Bronchial epithelial cell (primary cell): ENCODE measurements around the gene NAA16. TPM values are rescaled to one million over a fixed set of nuclear protein-coding genes. Genes with fewer than 3 reads are reported as not detected.

Experiments used
- DNase-seq: peaks from one replicate; pipeline ENCODE4 v3.0.0-alpha.2; 2010; ENCODE audit warnings: low read depth
- FAIRE-seq: peaks from 2 replicates; lab custom pipeline; 2011; peaks lifted over from hg19 to GRCh38; lab: Jason Lieb, UNC
- H3K27me3 ChIP-seq: 2 replicates; pipeline ENCODE4 v1.5.1; 2011; ENCODE audit warnings: low read length; ENCODE audit not compliant: control insufficient read depth, insufficient read depth
- H3K36me3 ChIP-seq: 2 replicates; pipeline ENCODE4 v1.5.1; 2011; ENCODE audit warnings: low read length; ENCODE audit not compliant: control insufficient read depth, insufficient read depth
- H3K4me3 ChIP-seq: 2 replicates; pipeline ENCODE4 v1.5.1; 2011; ENCODE audit warnings: mild to moderate bottlenecking, low read depth, low read length, control low read depth
- total RNA-seq: library from RNA; depleted of rRNA; stranded (reverse); fragments of >200 nt; gene quantifications from 2 replicates; pipeline ENCODE4 v1.2.1, GENCODE V29; 2014
- TF ChIP-seq, protein P1 (sequence below): IDR thresholded peaks from 2 replicates; pipeline ENCODE4 v1.5.1; 2011; ENCODE audit warnings: mild to moderate bottlenecking, moderate library complexity, low read length, control low read depth, inconsistent platforms; ENCODE audit not compliant: insufficient read depth, severe bottlenecking

The NAA16 gene
- total RNA-seq, 1 donor from 2014 or later, result 7.6 TPM

DNA sequence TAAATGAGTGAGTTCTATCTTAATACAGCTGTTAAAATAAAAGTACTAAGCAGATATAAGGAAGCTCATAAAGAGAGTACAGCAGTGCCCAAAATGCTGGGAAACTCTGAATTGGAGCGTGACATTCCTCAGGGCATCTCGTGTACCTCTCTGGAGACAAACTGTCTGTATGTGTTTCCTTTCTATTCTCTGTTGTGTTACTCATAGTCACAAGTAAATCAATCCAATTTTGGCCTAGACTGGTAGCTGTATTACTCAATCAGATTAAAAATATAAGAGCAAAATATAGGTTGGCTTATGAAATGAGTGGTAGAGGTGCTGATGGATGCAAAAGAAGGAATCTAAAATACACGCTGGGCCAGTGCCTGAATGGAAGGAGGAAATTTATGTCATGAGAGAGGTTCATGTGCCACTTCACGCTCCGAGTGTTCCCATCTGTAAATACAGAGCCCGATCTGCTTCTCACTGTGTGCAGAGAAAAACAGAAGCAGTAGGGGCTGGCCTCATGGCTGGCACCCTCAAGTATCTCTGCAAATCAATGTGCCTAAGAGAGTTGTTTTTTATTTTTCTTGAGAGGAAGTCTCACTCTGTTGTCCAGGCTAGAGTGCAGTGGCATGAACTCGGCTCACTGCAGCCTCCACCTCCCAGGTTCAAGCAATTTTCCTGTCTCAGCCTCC lies 87.6 kb downstream of the NAA16 start:
- no peak for DNase-seq
- no peak overlapping the region for H3K4me3 ChIP-seq
- H3K27me3 ChIP-seq, result no peaks in the 10 kb centered on the region
- H3K36me3 ChIP-seq, result no peaks in the 10 kb centered on the region
- TF ChIP-seq, protein P1, sequence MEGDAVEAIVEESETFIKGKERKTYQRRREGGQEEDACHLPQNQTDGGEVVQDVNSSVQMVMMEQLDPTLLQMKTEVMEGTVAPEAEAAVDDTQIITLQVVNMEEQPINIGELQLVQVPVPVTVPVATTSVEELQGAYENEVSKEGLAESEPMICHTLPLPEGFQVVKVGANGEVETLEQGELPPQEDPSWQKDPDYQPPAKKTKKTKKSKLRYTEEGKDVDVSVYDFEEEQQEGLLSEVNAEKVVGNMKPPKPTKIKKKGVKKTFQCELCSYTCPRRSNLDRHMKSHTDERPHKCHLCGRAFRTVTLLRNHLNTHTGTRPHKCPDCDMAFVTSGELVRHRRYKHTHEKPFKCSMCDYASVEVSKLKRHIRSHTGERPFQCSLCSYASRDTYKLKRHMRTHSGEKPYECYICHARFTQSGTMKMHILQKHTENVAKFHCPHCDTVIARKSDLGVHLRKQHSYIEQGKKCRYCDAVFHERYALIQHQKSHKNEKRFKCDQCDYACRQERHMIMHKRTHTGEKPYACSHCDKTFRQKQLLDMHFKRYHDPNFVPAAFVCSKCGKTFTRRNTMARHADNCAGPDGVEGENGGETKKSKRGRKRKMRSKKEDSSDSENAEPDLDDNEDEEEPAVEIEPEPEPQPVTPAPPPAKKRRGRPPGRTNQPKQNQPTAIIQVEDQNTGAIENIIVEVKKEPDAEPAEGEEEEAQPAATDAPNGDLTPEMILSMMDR, result no peak
- no peak for FAIRE-seq

DNA sequence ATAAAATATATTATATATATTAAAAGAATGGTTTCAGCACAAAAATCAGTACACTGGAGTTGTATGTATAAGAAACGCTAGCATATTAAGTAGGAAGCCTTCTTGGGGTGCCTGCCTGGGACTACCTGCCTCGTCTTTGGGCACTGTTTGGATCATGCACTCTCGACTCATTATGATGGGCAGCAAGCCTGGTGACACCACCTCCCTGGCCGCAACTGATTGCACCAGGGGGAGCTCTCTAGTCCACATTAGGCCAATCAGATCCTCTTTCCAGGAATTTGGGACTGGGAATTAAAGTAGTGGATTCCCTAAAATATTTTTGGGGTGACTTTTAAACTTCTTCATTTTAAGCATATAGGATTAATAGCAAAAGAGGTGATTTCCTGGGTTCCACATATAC lies 90.3 kb downstream of the NAA16 start:
- DNase-seq, result no peak

DNA sequence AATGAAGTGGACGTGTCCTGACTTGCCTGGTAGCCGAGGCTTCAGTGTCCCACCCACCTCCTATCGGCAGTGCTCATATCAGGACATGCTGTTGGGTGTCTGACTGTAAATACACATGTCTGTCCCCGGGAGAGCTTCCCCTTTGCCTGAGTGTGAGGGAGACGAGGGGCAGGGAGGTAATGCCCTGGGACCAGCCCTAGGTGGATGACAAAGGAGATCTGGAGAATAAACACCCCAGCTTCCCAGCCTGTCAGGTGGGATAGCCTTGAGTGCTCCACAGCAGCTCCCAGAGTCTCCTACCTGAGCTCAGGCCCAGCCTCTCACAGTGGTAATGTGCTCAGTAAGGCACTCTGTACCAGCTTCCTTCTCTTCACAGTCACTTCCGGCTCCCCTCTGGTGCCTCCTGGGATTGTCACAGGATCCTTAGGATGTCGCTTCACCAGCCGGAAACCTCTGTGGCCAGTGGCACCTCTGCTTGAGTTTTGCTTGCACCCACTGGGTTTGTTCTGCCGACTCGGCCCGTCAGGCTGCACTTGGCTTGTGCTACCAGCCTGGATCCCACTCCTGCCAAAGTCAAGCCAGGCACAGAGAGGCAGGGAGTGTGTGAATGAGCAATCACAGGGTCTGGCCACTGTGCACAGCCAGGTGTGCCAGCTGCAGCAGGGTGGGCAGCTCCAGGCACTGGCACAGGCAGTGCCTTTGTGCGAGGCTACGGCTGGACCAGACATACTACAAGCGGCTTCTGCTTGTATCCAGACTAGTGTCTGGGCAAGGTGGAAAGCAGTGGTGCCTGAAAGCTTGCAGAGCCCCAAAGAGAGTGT lies 91.8 kb downstream of the NAA16 start:
- no peaks in the 10 kb centered on the region for H3K27me3 ChIP-seq
- no peak for FAIRE-seq
- no peaks in the 10 kb centered on the region for H3K36me3 ChIP-seq
- H3K4me3 ChIP-seq, result no peak overlapping the region
- DNase-seq, result peak; percentile 33
- TF ChIP-seq, protein P1, result no peak

More for the DNA sequence above, 90.3 kb downstream of the NAA16 start:
- no peaks in the 10 kb centered on the region for H3K36me3 ChIP-seq
- FAIRE-seq, result no peak
- H3K27me3 ChIP-seq, result no peaks in the 10 kb centered on the region
- H3K4me3 ChIP-seq, result no peak overlapping the region
- TF ChIP-seq, protein P1, result no peak

DNA sequence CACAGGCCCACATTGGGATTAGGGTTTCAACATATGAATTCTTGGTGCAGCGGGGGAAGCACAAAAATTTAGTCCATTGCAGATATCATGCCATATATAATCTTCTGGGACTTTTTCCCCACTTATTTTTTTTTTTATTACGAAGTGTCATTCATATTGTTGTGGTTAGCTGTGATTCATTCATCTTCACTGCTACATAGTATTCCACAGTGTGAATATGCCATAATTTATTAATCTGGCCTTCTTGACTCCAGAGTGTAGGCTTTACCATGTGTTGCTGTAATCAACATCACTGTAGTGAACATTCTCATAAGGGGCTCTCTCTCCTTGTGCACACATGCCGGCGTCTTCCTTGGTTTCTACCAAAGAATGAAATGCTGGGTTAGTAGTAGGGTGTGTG lies 92.9 kb downstream of the NAA16 start:
- no peak for FAIRE-seq
- H3K36me3 ChIP-seq, result no peaks in the 10 kb centered on the region

DNA sequence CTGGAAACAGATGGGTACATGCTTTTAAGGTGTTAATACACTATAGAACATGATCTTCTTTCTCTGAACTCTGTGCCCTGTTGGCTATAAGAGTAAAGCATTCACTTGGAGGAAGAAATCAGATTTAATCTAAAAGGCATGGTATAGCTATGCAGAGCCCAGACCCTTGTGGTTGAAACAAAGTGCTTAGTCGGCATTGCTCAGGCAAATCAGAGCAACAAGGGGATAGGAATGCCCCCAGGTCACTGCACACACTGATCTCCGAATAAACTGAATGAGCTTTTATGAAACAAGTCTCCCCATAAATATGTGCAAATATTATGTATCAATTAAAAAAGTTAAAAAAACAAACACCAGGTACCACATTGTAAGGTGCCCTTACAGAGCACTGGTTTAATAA lies 94.3 kb downstream of the NAA16 start:
- no peak for FAIRE-seq
- H3K36me3 ChIP-seq, result no peaks in the 10 kb centered on the region
- no peaks in the 10 kb centered on the region for H3K27me3 ChIP-seq
- H3K4me3 ChIP-seq, result no peak overlapping the region
- TF ChIP-seq, protein P1, result no peak
- DNase-seq, result no peak

More for the DNA sequence above, 92.9 kb downstream of the NAA16 start:
- TF ChIP-seq, protein P1, result no peak
- no peaks in the 10 kb centered on the region for H3K27me3 ChIP-seq
- H3K4me3 ChIP-seq, result no peak overlapping the region
- DNase-seq, result no peak
